HG03139 (cell line): ENCODE data around the gene PREX1.

Experiments used
- ATAC-seq: cut with Tn5 transposase; IDR thresholded peaks from one replicate; pipeline ENCODE4 v1.9.1; 2021; ENCODE audit not compliant: unreplicated experiment

Gene PREX1

GRCh38 chr20:48794816-48795457, 32.9 kb downstream of the PREX1 start:
- no peak for ATAC-seq

GRCh38 chr20:48794360-48794759, 33.4 kb downstream of the PREX1 start:
- no peak for ATAC-seq

- no peak for ATAC-seq
These were observed 34.0 kb downstream of the PREX1 start for GRCh38 chr20:48793776-48794175.

- no peak for ATAC-seq
These were observed 36.1 kb downstream of the PREX1 start for GRCh38 chr20:48791666-48792071.

GRCh38 chr20:48791014-48791413, 36.8 kb downstream of the PREX1 start:
- ATAC-seq: no peak

- no peak for ATAC-seq
These were observed 37.3 kb downstream of the PREX1 start for GRCh38 chr20:48790473-48791003.

- ATAC-seq: no peak
These were observed 37.9 kb downstream of the PREX1 start for GRCh38 chr20:48789781-48790472.

- ATAC-seq: peak; percentile 5
These were observed 38.6 kb downstream of the PREX1 start for GRCh38 chr20:48789185-48789668.

- ATAC-seq: peak; percentile 54
These were observed 39.2 kb downstream of the PREX1 start for GRCh38 chr20:48788486-48789072.

GRCh38 chr20:48787861-48788375, 39.9 kb downstream of the PREX1 start:
- ATAC-seq: no peak

- no peak for ATAC-seq
These were observed 40.7 kb downstream of the PREX1 start for GRCh38 chr20:48786951-48787705.

GRCh38 chr20:48785801-48786200, 42.0 kb downstream of the PREX1 start:
- ATAC-seq: no peak

- no peak for ATAC-seq
These were observed 42.5 kb downstream of the PREX1 start for GRCh38 chr20:48785256-48785655.

- ATAC-seq: no peak
These were observed 43.5 kb downstream of the PREX1 start for GRCh38 chr20:48784273-48784641.

- ATAC-seq: no peak
These were observed 44.1 kb downstream of the PREX1 start for GRCh38 chr20:48783533-48784272.

GRCh38 chr20:48782901-48783308, 44.9 kb downstream of the PREX1 start:
- no peak for ATAC-seq

GRCh38 chr20:48782053-48782452, 45.7 kb downstream of the PREX1 start:
- no peak for ATAC-seq

GRCh38 chr20:48781634-48782033, 46.2 kb downstream of the PREX1 start:
- ATAC-seq: no peak

- no peak for ATAC-seq
These were observed 48.4 kb downstream of the PREX1 start for GRCh38 chr20:48779435-48779834.

GRCh38 chr20:48777821-48778220, 50.0 kb downstream of the PREX1 start:
- ATAC-seq: no peak
